Stimulated activated naive CD8-positive, alpha-beta T cell treated with anti-CD3 and anti-CD28 coated beads, Interleukin-15, Interleukin-2, amounts not matched to agents 100 ng/mL and 50 ng/mL, for 24 hours (primary cell): Measurements from ENCODE around the gene SPTBN1.

Source experiments
- H3K27ac Mint-ChIP-seq: one replicate; pipeline ENCODE4 v1.8.0; 2021; ENCODE audit warnings: mild to moderate bottlenecking, mixed read lengths
- H3K27me3 Mint-ChIP-seq: one replicate; pipeline ENCODE4 v1.8.0; 2021; ENCODE audit warnings: mixed read lengths
- H3K36me3 Mint-ChIP-seq: one replicate; pipeline ENCODE4 v1.8.0; 2021; ENCODE audit warnings: low read depth, mixed read lengths
- H3K4me1 Mint-ChIP-seq: one replicate; pipeline ENCODE4 v1.8.0; 2021; ENCODE audit warnings: low read depth, mixed read lengths
- H3K4me3 Mint-ChIP-seq: one replicate; pipeline ENCODE4 v1.8.0; 2021; ENCODE audit warnings: mild to moderate bottlenecking, mixed read lengths
- H3K9me3 Mint-ChIP-seq: one replicate; pipeline ENCODE4 v1.8.0; 2021; ENCODE audit warnings: mixed read lengths

The SPTBN1 gene

GRCh38 chr2:54566896-54567295 lies 110.8 kb downstream of the SPTBN1 start:
- H3K27me3 Mint-ChIP-seq, result no peaks in the 10 kb centered on the region
- no peak overlapping the region for H3K4me3 Mint-ChIP-seq
- peaks cover 92% of the 10 kb centered on the region for H3K4me1 Mint-ChIP-seq
- peaks cover 4% of the 10 kb centered on the region for H3K36me3 Mint-ChIP-seq
- H3K27ac Mint-ChIP-seq, result peak overlapping the region; percentile 77
- no peaks in the 10 kb centered on the region for H3K9me3 Mint-ChIP-seq

GRCh38 chr2:54568876-54569321 lies 112.8 kb downstream of the SPTBN1 start:
- Mint-ChIP-seq H3K9me3 (no peaks in the 10 kb centered on the region), H3K27me3 (no peaks in the 10 kb centered on the region), H3K36me3 (peaks cover 4% of the 10 kb centered on the region), H3K4me1 (peaks cover 95% of the 10 kb centered on the region), H3K4me3 (peak overlapping the region; percentile 78), H3K27ac (peak overlapping the region; percentile 98)

DNA sequence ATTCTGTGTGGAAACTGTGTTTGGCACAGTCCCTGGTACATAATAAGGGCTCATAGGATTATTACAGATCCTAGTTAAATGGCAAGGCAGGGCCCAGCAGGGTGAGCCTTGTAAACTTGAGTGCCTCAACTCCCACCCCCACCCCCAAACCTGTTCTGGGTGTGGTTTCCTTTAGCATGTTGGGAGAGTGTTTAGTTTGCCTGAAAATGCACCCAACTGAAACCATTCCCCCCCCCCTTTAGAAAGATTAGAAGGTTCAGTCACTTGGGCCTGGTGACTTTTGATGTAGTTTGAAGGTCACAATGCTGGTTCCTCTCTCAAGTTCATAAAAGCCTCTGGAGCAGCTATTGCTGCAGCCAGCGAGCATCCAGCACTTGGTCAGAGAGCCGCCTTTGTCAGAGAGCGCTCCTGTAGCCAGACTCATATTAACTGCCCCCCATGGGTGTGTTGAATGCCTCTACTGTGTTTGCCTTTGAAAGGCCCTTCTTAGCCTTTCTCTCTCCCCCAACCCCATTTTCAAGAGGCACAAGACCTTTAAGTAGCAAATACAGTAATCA lies 113.7 kb downstream of the SPTBN1 start:
- Mint-ChIP-seq H3K4me1 (peaks cover 95% of the 10 kb centered on the region), H3K4me3 (peak overlapping the region; percentile 78), H3K27me3 (no peaks in the 10 kb centered on the region), H3K27ac (peak overlapping the region; percentile 98), H3K9me3 (no peaks in the 10 kb centered on the region), H3K36me3 (peaks cover 4% of the 10 kb centered on the region)

- Mint-ChIP-seq H3K36me3 (peaks cover 4% of the 10 kb centered on the region), H3K27ac (peak overlapping the region; percentile 98), H3K27me3 (no peaks in the 10 kb centered on the region), H3K4me3 (peak overlapping the region; percentile 78), H3K4me1 (peaks cover 95% of the 10 kb centered on the region), H3K9me3 (no peaks in the 10 kb centered on the region)
These were observed 114.3 kb downstream of the SPTBN1 start for GRCh38 chr2:54570321-54570855.

GRCh38 chr2:54570925-54571694 lies 115.0 kb downstream of the SPTBN1 start:
- Mint-ChIP-seq H3K9me3 (no peaks in the 10 kb centered on the region), H3K27me3 (no peaks in the 10 kb centered on the region), H3K4me1 (peaks cover 93% of the 10 kb centered on the region), H3K36me3 (peaks cover 3% of the 10 kb centered on the region), H3K27ac (peak overlapping the region; percentile 98), H3K4me3 (peak overlapping the region; percentile 78)

- Mint-ChIP-seq H3K27me3 (no peaks in the 10 kb centered on the region), H3K4me3 (peak overlapping the region; percentile 64), H3K9me3 (no peaks in the 10 kb centered on the region), H3K4me1 (peaks cover 95% of the 10 kb centered on the region), H3K27ac (peak overlapping the region; percentile 91), H3K36me3 (peaks cover 8% of the 10 kb centered on the region)
These were observed 116.1 kb downstream of the SPTBN1 start for GRCh38 chr2:54572262-54572635.

GRCh38 chr2:54572636-54573536 lies 116.8 kb downstream of the SPTBN1 start:
- H3K27me3 Mint-ChIP-seq, result no peaks in the 10 kb centered on the region
- no peaks in the 10 kb centered on the region for H3K9me3 Mint-ChIP-seq
- peak overlapping the region; percentile 91 for H3K27ac Mint-ChIP-seq
- H3K36me3 Mint-ChIP-seq, result peaks cover 8% of the 10 kb centered on the region
- peak overlapping the region; percentile 64 for H3K4me3 Mint-ChIP-seq
- peaks cover 97% of the 10 kb centered on the region for H3K4me1 Mint-ChIP-seq

DNA sequence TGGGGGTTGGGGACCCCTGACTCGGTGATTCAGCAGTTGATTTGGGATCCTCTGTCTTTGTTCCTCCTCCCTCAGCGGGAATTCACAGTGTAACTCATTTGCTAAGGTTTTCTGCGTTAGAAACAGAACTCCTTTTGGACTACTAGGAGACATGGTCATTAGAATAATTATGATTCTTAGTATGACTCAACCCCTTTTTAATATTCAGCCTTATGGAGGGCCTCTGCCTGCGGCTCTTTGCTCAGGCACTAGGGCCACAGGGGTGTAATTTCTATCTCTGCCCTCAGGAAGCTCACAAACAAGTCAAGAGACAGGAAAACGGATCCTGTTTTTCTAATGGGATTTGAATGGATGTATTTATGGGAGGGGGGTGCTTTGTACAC lies 117.4 kb downstream of the SPTBN1 start:
- no peaks in the 10 kb centered on the region for H3K27me3 Mint-ChIP-seq
- no peaks in the 10 kb centered on the region for H3K9me3 Mint-ChIP-seq
- peak overlapping the region; percentile 11 for H3K4me3 Mint-ChIP-seq
- peak overlapping the region; percentile 58 for H3K27ac Mint-ChIP-seq
- peaks cover 8% of the 10 kb centered on the region for H3K36me3 Mint-ChIP-seq
- H3K4me1 Mint-ChIP-seq, result peaks cover 97% of the 10 kb centered on the region

GRCh38 chr2:54574107-54574859 lies 118.2 kb downstream of the SPTBN1 start:
- Mint-ChIP-seq H3K9me3 (no peaks in the 10 kb centered on the region), H3K27ac (peak overlapping the region; percentile 92), H3K4me1 (peaks cover 98% of the 10 kb centered on the region), H3K4me3 (peak overlapping the region; percentile 36), H3K27me3 (no peaks in the 10 kb centered on the region), H3K36me3 (peaks cover 8% of the 10 kb centered on the region)

DNA sequence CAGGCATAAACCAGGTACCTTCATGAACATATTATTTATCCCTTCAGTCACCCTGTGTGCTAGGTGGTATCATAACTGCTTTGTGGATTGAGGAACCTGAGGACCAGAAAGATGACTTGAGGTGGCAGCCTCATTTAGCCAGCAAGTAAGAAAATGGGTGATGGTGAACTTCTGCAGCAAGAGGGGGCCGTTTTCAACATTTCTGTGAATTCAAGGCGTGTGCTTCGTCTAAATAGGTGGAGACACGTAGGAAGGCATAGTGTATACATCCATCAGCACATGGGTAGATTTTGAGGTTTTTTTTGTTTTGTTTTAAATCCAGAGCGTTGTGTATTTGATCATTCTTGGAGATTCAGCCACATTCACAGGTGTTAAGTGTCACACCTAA lies 118.7 kb downstream of the SPTBN1 start:
- Mint-ChIP-seq H3K4me1 (peaks cover 99% of the 10 kb centered on the region), H3K27me3 (no peaks in the 10 kb centered on the region), H3K9me3 (no peaks in the 10 kb centered on the region), H3K36me3 (peaks cover 8% of the 10 kb centered on the region), H3K27ac (peak overlapping the region; percentile 92), H3K4me3 (peak overlapping the region; percentile 36)

GRCh38 chr2:54575379-54575888 lies 119.3 kb downstream of the SPTBN1 start:
- Mint-ChIP-seq H3K4me3 (peak overlapping the region; percentile 36), H3K9me3 (no peaks in the 10 kb centered on the region), H3K27me3 (no peaks in the 10 kb centered on the region), H3K4me1 (peaks cover 99% of the 10 kb centered on the region), H3K36me3 (peaks cover 8% of the 10 kb centered on the region), H3K27ac (peak overlapping the region; percentile 92)

DNA sequence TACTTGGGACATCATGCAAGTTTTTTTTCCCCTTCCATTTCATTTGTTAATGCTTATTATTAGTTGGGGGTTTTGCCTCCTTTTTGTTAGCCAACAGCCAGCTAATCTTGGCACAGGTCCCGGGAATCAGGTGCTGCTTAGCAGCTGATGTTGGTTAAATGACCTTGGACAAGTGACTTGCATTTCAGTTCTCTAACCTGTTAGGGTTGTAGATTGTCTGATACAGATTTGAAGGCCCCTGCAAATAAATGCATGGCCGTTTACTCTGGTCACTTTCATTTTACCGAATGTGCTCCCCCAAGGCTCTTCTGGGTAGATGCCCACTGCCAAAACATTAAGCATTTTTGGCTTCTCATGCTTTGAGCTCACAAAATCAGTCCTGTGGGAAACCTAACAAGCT lies 120.9 kb downstream of the SPTBN1 start:
- Mint-ChIP-seq H3K36me3 (peaks cover 8% of the 10 kb centered on the region), H3K9me3 (no peaks in the 10 kb centered on the region), H3K4me3 (no peak overlapping the region), H3K4me1 (peaks cover 97% of the 10 kb centered on the region), H3K27me3 (no peaks in the 10 kb centered on the region), H3K27ac (peak overlapping the region; percentile 28)

DNA sequence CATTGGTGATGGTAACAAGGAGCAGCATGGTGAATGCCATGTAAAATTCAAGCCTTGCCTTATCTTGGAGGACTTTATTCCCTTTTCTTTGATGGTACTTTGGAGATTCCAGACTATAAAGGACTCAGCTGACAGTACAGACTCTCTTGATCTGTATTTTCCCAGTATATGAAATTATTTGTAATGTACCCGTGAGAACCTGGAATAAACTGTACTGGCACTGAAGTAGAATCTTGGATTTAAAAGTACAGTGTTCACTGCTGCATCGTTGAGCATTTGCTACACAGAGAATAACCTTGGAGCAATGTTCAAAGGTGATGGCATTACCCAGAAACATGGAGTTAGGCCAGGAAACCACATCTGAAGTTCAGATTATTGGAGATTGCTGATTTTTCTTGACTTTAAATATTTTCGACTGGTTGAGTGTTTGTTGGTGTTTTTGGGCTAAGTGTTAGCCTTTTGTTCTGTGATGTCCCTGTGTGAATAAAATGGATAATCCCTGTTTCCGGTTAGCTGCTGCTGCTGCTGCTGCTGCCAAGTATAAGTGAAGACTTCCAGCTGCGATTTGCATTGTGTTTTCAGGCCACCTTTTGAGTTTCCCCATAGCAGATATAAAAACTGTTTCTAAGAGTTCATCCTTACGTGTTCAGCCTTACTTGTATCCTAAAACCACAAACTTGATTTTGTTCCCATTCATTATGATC lies 122.0 kb downstream of the SPTBN1 start:
- peaks cover 8% of the 10 kb centered on the region for H3K36me3 Mint-ChIP-seq
- H3K27me3 Mint-ChIP-seq, result no peaks in the 10 kb centered on the region
- H3K27ac Mint-ChIP-seq, result peak overlapping the region; percentile 14
- H3K4me1 Mint-ChIP-seq, result peaks cover 97% of the 10 kb centered on the region
- H3K4me3 Mint-ChIP-seq, result no peak overlapping the region
- no peaks in the 10 kb centered on the region for H3K9me3 Mint-ChIP-seq
